Progenitor cell of endocrine pancreas (in vitro differentiated cells): Measurements from ENCODE around the gene IL1R1. TPM values are rescaled to one million over a fixed set of nuclear protein-coding genes. Genes with fewer than 3 reads are reported as not detected.
"Not testable (repeated sequence)": the region's sequence is repeated elsewhere in the genome, so short reads cannot be mapped to it uniquely, and the experiment has no call there.

Experiments
- DNase-seq: peaks from one replicate; pipeline ENCODE4 v3.0.0; 2021; ENCODE audit warnings: low spot score; ENCODE audit not compliant: unreplicated experiment
- H3K27ac Mint-ChIP-seq: 2 replicates; pipeline ENCODE4 v1.8.0; 2021; ENCODE audit warnings: mild to moderate bottlenecking, moderate library complexity, mixed read lengths
- H3K27me3 Mint-ChIP-seq: 2 replicates; pipeline ENCODE4 v1.8.0; 2021; ENCODE audit warnings: mixed read lengths
- H3K36me3 Mint-ChIP-seq: 2 replicates; pipeline ENCODE4 v1.8.0; 2022; ENCODE audit warnings: mixed read lengths; ENCODE audit not compliant: insufficient read depth
- H3K4me1 Mint-ChIP-seq: 2 replicates; pipeline ENCODE4 v1.8.0; 2021; ENCODE audit warnings: low read depth, mixed read lengths
- H3K4me3 Mint-ChIP-seq: 2 replicates; pipeline ENCODE4 v1.8.0; 2021; ENCODE audit warnings: low read depth, mild to moderate bottlenecking, moderate library complexity, mixed read lengths
- H3K9me3 Mint-ChIP-seq: 2 replicates; pipeline ENCODE4 v1.8.0; 2021; ENCODE audit warnings: low read depth, mixed read lengths
- CTCF ChIP-seq: fragments of 200-600 bp; sonication (generic); IDR thresholded peaks from one replicate; pipeline ENCODE4 v1.5.0; 2021; ENCODE audit warnings: antibody characterized with exemption, mild to moderate bottlenecking; ENCODE audit not compliant: unreplicated experiment
- total RNA-seq: library from RNA; stranded (reverse); gene quantifications from 2 replicates; pipeline ENCODE4 v1.2.1, GENCODE V29; 2021

IL1R1 gene
- total RNA-seq, 1 donor from 2014 or later = 1.1 TPM

- DNase-seq = no peak
- Mint-ChIP-seq H3K27me3 (peaks cover 9% of the 10 kb centered on the region), H3K4me1 (peaks cover 6% of the 10 kb centered on the region), H3K4me3 (no peak overlapping the region), H3K9me3 (no peaks in the 10 kb centered on the region), H3K27ac (no peak overlapping the region), H3K36me3 (no peaks in the 10 kb centered on the region)
- no peak for TF ChIP-seq CTCF
Measured at GRCh38 chr2:102119255-102119654, 23.3 kb upstream of the IL1R1 start.

- Mint-ChIP-seq H3K27ac (no peak overlapping the region), H3K4me1 (peaks cover 2% of the 10 kb centered on the region), H3K27me3 (peaks cover 9% of the 10 kb centered on the region), H3K9me3 (no peaks in the 10 kb centered on the region), H3K4me3 (no peak overlapping the region), H3K36me3 (no peaks in the 10 kb centered on the region)
- DNase-seq = no peak
- no peak for TF ChIP-seq CTCF
Measured at GRCh38 chr2:102120261-102120660, 22.3 kb upstream of the IL1R1 start.

GRCh38 chr2:102120701-102121159 is 21.8 kb upstream of the IL1R1 start:
- Mint-ChIP-seq H3K4me1 (no peaks in the 10 kb centered on the region), H3K27me3 (peaks cover 5% of the 10 kb centered on the region), H3K4me3 (no peak overlapping the region), H3K27ac (no peak overlapping the region), H3K9me3 (no peaks in the 10 kb centered on the region), H3K36me3 (no peaks in the 10 kb centered on the region)
- TF ChIP-seq CTCF = no peak
- no peak for DNase-seq

- Mint-ChIP-seq H3K4me3 (no peak overlapping the region), H3K9me3 (no peaks in the 10 kb centered on the region), H3K36me3 (no peaks in the 10 kb centered on the region), H3K4me1 (no peaks in the 10 kb centered on the region), H3K27ac (no peak overlapping the region), H3K27me3 (peaks cover 5% of the 10 kb centered on the region)
- TF ChIP-seq CTCF = no peak
- no peak for DNase-seq
Measured at GRCh38 chr2:102122115-102122514, 20.4 kb upstream of the IL1R1 start.

- Mint-ChIP-seq H3K36me3 (no peaks in the 10 kb centered on the region), H3K9me3 (no peaks in the 10 kb centered on the region), H3K27ac (no peak overlapping the region), H3K4me3 (no peak overlapping the region), H3K27me3 (peaks cover 5% of the 10 kb centered on the region), H3K4me1 (no peaks in the 10 kb centered on the region)
- DNase-seq = no peak
- TF ChIP-seq CTCF = no peak
Measured at GRCh38 chr2:102122909-102123308, 19.6 kb upstream of the IL1R1 start.

- H3K27me3 Mint-ChIP-seq, H3K36me3 Mint-ChIP-seq, H3K4me3 Mint-ChIP-seq: not testable (repeated sequence)
Measured at GRCh38 chr2:102124421-102124820, 18.1 kb upstream of the IL1R1 start.

More at GRCh38 chr2:102124421-102124820, 18.1 kb upstream of the IL1R1 start:
- not testable (repeated sequence) for H3K9me3 Mint-ChIP-seq, DNase-seq, H3K27ac Mint-ChIP-seq, H3K4me1 Mint-ChIP-seq
